HepG2 (cell line): ENCODE results near the gene RUVBL2. TPM values are rescaled to one million over a fixed set of nuclear protein-coding genes. Genes with fewer than 3 reads are reported as not detected.

Experiments used
- ATAC-seq: fragments of 200-7000 bp; cut with Tn5 transposase; 3 replicates; pipeline ENCODE4 v1.9.1; 2020; ENCODE audit warnings: mild to moderate bottlenecking, moderate library complexity
- BruUV-seq: library from RNA; stranded (reverse); fragments of 400-500 nt; replicated peaks from 2 replicates; lab custom pipeline; 2021; lab: Mats Ljungman, UMichigan
- CTCF ChIA-PET: fragments of 300-600 bp; formaldehyde crosslinking; extraction: SDS; loops from one replicate; lab custom pipeline; 2021; ENCODE audit warnings: low total read pairs, inconsistent platforms, low intra/inter-chr PET ratio; lab: Yijun Ruan, JAX
- POLR2A ChIA-PET: fragments of 350-600 bp; sonication (Branson Sonifier 250); formaldehyde crosslinking; loops from one replicate; lab custom pipeline; 2020; ENCODE audit warnings: antibody characterized with exemption, inconsistent platforms; lab: Yijun Ruan, JAX
- DNase-seq: peaks from one replicate; pipeline ENCODE4 v3.0.0-alpha.2; 2015; ENCODE audit warnings: low spot score
- FAIRE-seq: peaks from 3 replicates; lab custom pipeline; 2011; peaks lifted over from hg19 to GRCh38; lab: Jason Lieb, UNC
- H2AFZ ChIP-seq: one replicate; pipeline ENCODE4 v1.6.1; 2011; ENCODE audit warnings: low read length, inconsistent platforms
- H3K27ac ChIP-seq: fragments of 300-600 bp; 3 replicates; pipeline ENCODE4 v1.8.0; 2011; ENCODE audit warnings: mixed run types, mild to moderate bottlenecking, mixed read lengths, low read length, inconsistent platforms; ENCODE audit not compliant: insufficient read depth; ENCODE audit errors: extremely low read length
- H3K27me3 ChIP-seq, 2 experiments: fragments of 200-600 bp in 1 of 2; 2 replicates in 1 of 2; 3 replicates in 1 of 2; pipeline versions ENCODE4 v1.6.0 to v1.8.0; 2011; ENCODE audit warnings: low read length in 2 of 2, mild to moderate bottlenecking in 2 of 2, moderate library complexity in 2 of 2, inconsistent platforms in 1 of 2; ENCODE audit not compliant: insufficient read depth in 2 of 2, control insufficient read depth in 1 of 2
- H3K36me3 ChIP-seq, 2 experiments: fragments of 200-600 bp in 1 of 2; replicated peaks in 1 of 2; 2 replicates in 1 of 2; 3 replicates in 1 of 2; pipeline versions ENCODE4 v1.5.1 to v1.8.0; 2011; ENCODE audit warnings: low read length in 2 of 2, inconsistent platforms in 1 of 2; ENCODE audit not compliant: insufficient read depth in 2 of 2, control insufficient read depth in 1 of 2
- H3K4me1 ChIP-seq: 2 replicates; pipeline ENCODE4 v1.5.1; 2012; ENCODE audit warnings: low read length, inconsistent platforms; ENCODE audit not compliant: insufficient read depth
- H3K4me2 ChIP-seq: 2 replicates; pipeline ENCODE4 v1.6.0; 2011; ENCODE audit warnings: low read depth, low read length, inconsistent platforms
- H3K4me3 ChIP-seq, 3 experiments: fragments of 200-600 bp in 1 of 3; sonication (generic), shearing (Covaris generic) in 1 of 3; replicated peaks in 1 of 3; 2 replicates each; pipeline ENCODE4 v1.5.1; 2011 to 2016; ENCODE audit warnings: low read length in 3 of 3, inconsistent platforms in 2 of 3, low read depth in 2 of 3, mild to moderate bottlenecking in 2 of 3, control low read depth in 1 of 3, mixed read lengths in 1 of 3; ENCODE audit not compliant: insufficient read depth in 1 of 3
- H3K79me2 ChIP-seq: one replicate; pipeline ENCODE4 v1.6.1; 2011; ENCODE audit warnings: low read length, inconsistent platforms; ENCODE audit not compliant: insufficient read depth
- H3K9ac ChIP-seq: 2 replicates; pipeline ENCODE4 v1.6.0; 2011; ENCODE audit warnings: mild to moderate bottlenecking, low read depth, low read length, inconsistent platforms; ENCODE audit not compliant: insufficient read depth
- H3K9me3 ChIP-seq: 2 replicates; pipeline ENCODE4 v1.5.1; 2012; ENCODE audit warnings: mild to moderate bottlenecking, low read length
- H4K20me1 ChIP-seq: 2 replicates; pipeline ENCODE4 v1.6.0; 2011; ENCODE audit warnings: inconsistent platforms, mild to moderate bottlenecking, low read length, moderate library complexity; ENCODE audit not compliant: insufficient read depth
- AGO2 ChIP-seq: fragments of 200-400 bp; formaldehyde crosslinking; optimal IDR thresholded peaks from 2 replicates; pipeline ENCODE3; 2017; ENCODE audit warnings: mild to moderate bottlenecking, low read depth, low read length, moderate library complexity
- CREM ChIP-seq, 2 experiments: sonication (generic) in 1 of 2; formaldehyde crosslinking in 1 of 2; IDR thresholded peaks; 2 replicates each; pipeline versions ENCODE4 v1.4.0 to v1.6.1; 2016 to 2020; ENCODE audit warnings: antibody characterized with exemption in 1 of 2, mild to moderate bottlenecking in 1 of 2, missing genetic modification reagents in 1 of 2
- FLYWCH1 ChIP-seq: sonication (generic); formaldehyde crosslinking; IDR thresholded peaks from 2 replicates; pipeline ENCODE4 v1.8.1; 2023; ENCODE audit warnings: mild to moderate bottlenecking, missing genetic modification reagents
- GFI1 ChIP-seq: sonication (generic); formaldehyde crosslinking; IDR thresholded peaks from 2 replicates; pipeline ENCODE4 v1.5.0; 2020; ENCODE audit warnings: missing genetic modification reagents, mild to moderate bottlenecking, borderline replicate concordance
- HIVEP1 ChIP-seq: sonication (generic); formaldehyde crosslinking; IDR thresholded peaks from 2 replicates; pipeline ENCODE4 v1.4.0; 2020; ENCODE audit warnings: mild to moderate bottlenecking, missing genetic modification reagents
- RBFOX2 ChIP-seq: fragments of 200-400 bp; formaldehyde crosslinking; IDR thresholded peaks from 2 replicates; pipeline ENCODE4 v1.6.1; 2017; ENCODE audit warnings: low read depth, mild to moderate bottlenecking, low read length
- REL ChIP-seq: sonication (generic); formaldehyde crosslinking; conservative IDR thresholded peaks from 2 replicates; pipeline ENCODE4 v1.8.0; 2022; ENCODE audit warnings: mild to moderate bottlenecking, missing genetic modification reagents, moderate library complexity
- THAP11 ChIP-seq: IDR thresholded peaks from 2 replicates; pipeline ENCODE4 v1.6.1; 2016; ENCODE audit warnings: missing biosample characterization, missing genetic modification reagents
- THYN1 ChIP-seq: sonication (generic); formaldehyde crosslinking; IDR thresholded peaks from 2 replicates; pipeline ENCODE4 v1.8.1; 2023; ENCODE audit warnings: low read depth, mild to moderate bottlenecking, moderate library complexity, missing genetic modification reagents, borderline replicate concordance
- ZNF543 ChIP-seq: sonication (generic); formaldehyde crosslinking; IDR thresholded peaks from 2 replicates; pipeline ENCODE4 v1.4.0; 2020; ENCODE audit warnings: mild to moderate bottlenecking, missing genetic modification reagents
- ZNF567 ChIP-seq: sonication (generic); formaldehyde crosslinking; IDR thresholded peaks from 2 replicates; pipeline ENCODE4 v1.8.1; 2023; ENCODE audit warnings: mild to moderate bottlenecking, missing genetic modification reagents, borderline replicate concordance
- ZNF740 ChIP-seq: sonication (generic); formaldehyde crosslinking; IDR thresholded peaks from 2 replicates; pipeline ENCODE4 v1.4.0; 2020; ENCODE audit warnings: missing genetic modification reagents
- WGBS: methylation state at CpG from one replicate; pipeline ENCODE4 v1.1.6; 2017; ENCODE audit warnings: low lambda C conversion rate; 5-methylcytosine and 5-hydroxymethylcytosine counted together
- in situ Hi-C: cut with HindIII; loops from 2 replicates; pipeline ENCODE4 v1.10.0; 2017; ENCODE audit warnings: low pct_unique_long_range_greater_than_20kb; ENCODE audit not compliant: extremely low pct_ligation_motif_present
- intact Hi-C: fragments of 100-400 bp; cut with micrococcal nuclease; formaldehyde crosslinking; loops from one replicate; pipeline ENCODE4 v1.10.0; 2022; ENCODE audit not compliant: unreplicated experiment
- polyA plus RNA-seq, 8 experiments: library from polyadenylated mRNA; depleted of rRNA in 3 of 8; stranded (reverse) in 7 of 8; unstranded in 1 of 8; fragments of >200 nt; fragmentation: Illumina TruSeq in 4 of 8; extraction: Trizol in 4 of 8; gene quantifications; 2 replicates each; pipeline versions ENCODE4 v1.2.1 to v1.2.3, GENCODE V29; 2011 to 2016; ENCODE audit warnings: low read depth in 4 of 8, missing spikeins in 1 of 8, mixed read lengths in 1 of 8; ENCODE audit not compliant: insufficient read depth in 1 of 8
- total RNA-seq, 5 experiments: library from RNA; depleted of rRNA; stranded (reverse); fragments of >200 nt; fragmentation: Illumina TruSeq; extraction: Trizol; gene quantifications; 2 replicates each; pipeline ENCODE4 v1.2.3, GENCODE V29; 2016; ENCODE audit warnings: low read depth in 1 of 5
- TF ChIP-seq, protein P1 (sequence below): sonication (generic); formaldehyde crosslinking; IDR thresholded peaks from 2 replicates; pipeline ENCODE4 v1.5.1; 2020; ENCODE audit warnings: missing genetic modification reagents, mild to moderate bottlenecking, borderline replicate concordance
- TF ChIP-seq, protein P2 (sequence below): sonication (generic); formaldehyde crosslinking; IDR thresholded peaks from 2 replicates; pipeline ENCODE4 v1.4.0; 2020; ENCODE audit warnings: missing genetic modification reagents

RUVBL2 gene
- total and polyA plus RNA-seq, 2 of the 13 experiments (the other 11 are each of a cell fraction or from before 2014, with no cell fraction given): 120 to 122 TPM

GRCh38 chr19:48982280-48982679 is 11.4 kb upstream of the RUVBL2 start (continued):
- peak; percentile 89 for TF ChIP-seq ZNF740 (CRISPR knock-in tag)
- peak; percentile 87 for TF ChIP-seq THAP11
- no peak for TF ChIP-seq GFI1
- TF ChIP-seq, protein P1, sequence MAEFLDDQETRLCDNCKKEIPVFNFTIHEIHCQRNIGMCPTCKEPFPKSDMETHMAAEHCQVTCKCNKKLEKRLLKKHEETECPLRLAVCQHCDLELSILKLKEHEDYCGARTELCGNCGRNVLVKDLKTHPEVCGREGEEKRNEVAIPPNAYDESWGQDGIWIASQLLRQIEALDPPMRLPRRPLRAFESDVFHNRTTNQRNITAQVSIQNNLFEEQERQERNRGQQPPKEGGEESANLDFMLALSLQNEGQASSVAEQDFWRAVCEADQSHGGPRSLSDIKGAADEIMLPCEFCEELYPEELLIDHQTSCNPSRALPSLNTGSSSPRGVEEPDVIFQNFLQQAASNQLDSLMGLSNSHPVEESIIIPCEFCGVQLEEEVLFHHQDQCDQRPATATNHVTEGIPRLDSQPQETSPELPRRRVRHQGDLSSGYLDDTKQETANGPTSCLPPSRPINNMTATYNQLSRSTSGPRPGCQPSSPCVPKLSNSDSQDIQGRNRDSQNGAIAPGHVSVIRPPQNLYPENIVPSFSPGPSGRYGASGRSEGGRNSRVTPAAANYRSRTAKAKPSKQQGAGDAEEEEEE (CRISPR knock-in tag): no peak
- no peak for TF ChIP-seq FLYWCH1 (CRISPR knock-in tag)
- TF ChIP-seq CREM (IDR thresholded peaks at IDR 0.05): peak; percentile 18; the same call in 1 of the 2 replicates
- TF ChIP-seq CREM (CRISPR knock-in tag; IDR thresholded peaks at IDR 0.05): no peak
- no peak for TF ChIP-seq ZNF567 (CRISPR knock-in tag)

DNA sequence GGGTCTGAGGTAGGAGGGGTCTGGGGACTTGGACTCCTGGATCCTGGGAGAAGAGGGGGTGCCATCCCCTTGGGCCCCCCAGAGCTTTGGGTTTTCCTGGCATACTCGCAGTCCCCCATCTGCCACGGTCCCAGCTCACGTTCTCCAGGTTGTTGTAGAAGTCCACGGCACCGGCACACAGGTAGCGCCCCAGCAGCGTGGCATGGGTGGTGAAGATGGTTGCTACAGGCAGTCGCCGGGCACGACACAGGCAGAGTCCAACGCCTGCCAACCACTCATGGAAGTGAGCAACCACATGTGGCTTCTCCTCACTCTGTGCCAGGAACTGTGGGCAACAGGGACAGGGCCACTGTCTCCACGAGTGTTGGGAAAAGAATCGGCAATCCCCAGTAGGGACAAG is 8.0 kb upstream of the RUVBL2 start:
- no peak overlapping the region for H3K4me3 ChIP-seq
- H3K4me2 ChIP-seq: no peak overlapping the region
- POLR2A ChIA-PET: interaction anchor here (2.8 kb wide), 1 partner anchor 8 kb away, joined by 9 read pairs; the partner anchor contains the start of genes GYS1 and RUVBL2
- WGBS: 100% methylated on average over 5 of the region's 13 CpGs
- no peak for TF ChIP-seq HIVEP1
- TF ChIP-seq, protein P2, sequence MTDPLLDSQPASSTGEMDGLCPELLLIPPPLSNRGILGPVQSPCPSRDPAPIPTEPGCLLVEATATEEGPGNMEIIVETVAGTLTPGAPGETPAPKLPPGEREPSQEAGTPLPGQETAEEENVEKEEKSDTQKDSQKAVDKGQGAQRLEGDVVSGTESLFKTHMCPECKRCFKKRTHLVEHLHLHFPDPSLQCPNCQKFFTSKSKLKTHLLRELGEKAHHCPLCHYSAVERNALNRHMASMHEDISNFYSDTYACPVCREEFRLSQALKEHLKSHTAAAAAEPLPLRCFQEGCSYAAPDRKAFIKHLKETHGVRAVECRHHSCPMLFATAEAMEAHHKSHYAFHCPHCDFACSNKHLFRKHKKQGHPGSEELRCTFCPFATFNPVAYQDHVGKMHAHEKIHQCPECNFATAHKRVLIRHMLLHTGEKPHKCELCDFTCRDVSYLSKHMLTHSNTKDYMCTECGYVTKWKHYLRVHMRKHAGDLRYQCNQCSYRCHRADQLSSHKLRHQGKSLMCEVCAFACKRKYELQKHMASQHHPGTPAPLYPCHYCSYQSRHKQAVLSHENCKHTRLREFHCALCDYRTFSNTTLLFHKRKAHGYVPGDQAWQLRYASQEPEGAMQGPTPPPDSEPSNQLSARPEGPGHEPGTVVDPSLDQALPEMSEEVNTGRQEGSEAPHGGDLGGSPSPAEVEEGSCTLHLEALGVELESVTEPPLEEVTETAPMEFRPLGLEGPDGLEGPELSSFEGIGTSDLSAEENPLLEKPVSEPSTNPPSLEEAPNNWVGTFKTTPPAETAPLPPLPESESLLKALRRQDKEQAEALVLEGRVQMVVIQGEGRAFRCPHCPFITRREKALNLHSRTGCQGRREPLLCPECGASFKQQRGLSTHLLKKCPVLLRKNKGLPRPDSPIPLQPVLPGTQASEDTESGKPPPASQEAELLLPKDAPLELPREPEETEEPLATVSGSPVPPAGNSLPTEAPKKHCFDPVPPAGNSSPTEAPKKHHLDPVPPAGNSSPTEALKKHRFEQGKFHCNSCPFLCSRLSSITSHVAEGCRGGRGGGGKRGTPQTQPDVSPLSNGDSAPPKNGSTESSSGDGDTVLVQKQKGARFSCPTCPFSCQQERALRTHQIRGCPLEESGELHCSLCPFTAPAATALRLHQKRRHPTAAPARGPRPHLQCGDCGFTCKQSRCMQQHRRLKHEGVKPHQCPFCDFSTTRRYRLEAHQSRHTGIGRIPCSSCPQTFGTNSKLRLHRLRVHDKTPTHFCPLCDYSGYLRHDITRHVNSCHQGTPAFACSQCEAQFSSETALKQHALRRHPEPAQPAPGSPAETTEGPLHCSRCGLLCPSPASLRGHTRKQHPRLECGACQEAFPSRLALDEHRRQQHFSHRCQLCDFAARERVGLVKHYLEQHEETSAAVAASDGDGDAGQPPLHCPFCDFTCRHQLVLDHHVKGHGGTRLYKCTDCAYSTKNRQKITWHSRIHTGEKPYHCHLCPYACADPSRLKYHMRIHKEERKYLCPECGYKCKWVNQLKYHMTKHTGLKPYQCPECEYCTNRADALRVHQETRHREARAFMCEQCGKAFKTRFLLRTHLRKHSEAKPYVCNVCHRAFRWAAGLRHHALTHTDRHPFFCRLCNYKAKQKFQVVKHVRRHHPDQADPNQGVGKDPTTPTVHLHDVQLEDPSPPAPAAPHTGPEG (CRISPR knock-in tag): no peak
- peak; percentile 27 for TF ChIP-seq AGO2
- no peak for TF ChIP-seq REL
- TF ChIP-seq ZNF543: no peak
- TF ChIP-seq THYN1 (CRISPR knock-in tag): no peak
- TF ChIP-seq RBFOX2: peak; percentile 22; the same call in 1 of the 2 replicates
- H3K27ac ChIP-seq: no peak overlapping the region
- H3K79me2 ChIP-seq: peaks cover 6% of the 10 kb centered on the region
- BruUV-seq: no TSS peak
- intact Hi-C loops: no loop called here
- peaks cover 8% of the 10 kb centered on the region for H3K4me1 ChIP-seq
- ATAC-seq (no peak), DNase-seq (no peak), FAIRE-seq (no peak)
- no peaks in the 10 kb centered on the region for H3K27me3 ChIP-seq
- in situ Hi-C loops: no loop called here
- CTCF ChIA-PET: no interaction called here
- H4K20me1 ChIP-seq: no peaks in the 10 kb centered on the region
- H2AFZ ChIP-seq: no peak overlapping the region
- peaks cover 20 to 55% of the 10 kb centered on the region in 2 experiments; a peak in 4 of 5 replicates for H3K36me3 ChIP-seq
- H3K9me3 ChIP-seq: no peaks in the 10 kb centered on the region
- H3K9ac ChIP-seq: no peak overlapping the region
